H1 (cell line): ENCODE measurements around the gene MBD5.

Source experiments
- CTCF ChIP-seq, 3 experiments: IDR thresholded peaks; 1 replicate in 2 of 3; 2 replicates in 1 of 3; pipeline versions ENCODE4 v1.5.1 to v1.6.1; 2011; ENCODE audit warnings: low read length in 3 of 3, mild to moderate bottlenecking in 3 of 3, inconsistent platforms in 2 of 3, low read depth in 1 of 3, moderate library complexity in 1 of 3; ENCODE audit not compliant: insufficient read depth in 1 of 3; ENCODE audit errors: control extremely low read depth in 1 of 3
- POLR2A ChIP-seq, 2 experiments: IDR thresholded peaks; 1 replicate in 1 of 2; 2 replicates in 1 of 2; pipeline ENCODE4 v1.6.1; 2011; ENCODE audit warnings: low read depth in 2 of 2, low read length in 2 of 2, mild to moderate bottlenecking in 2 of 2; ENCODE audit errors: control extremely low read depth in 1 of 2
- SAP30 ChIP-seq: fragments of 300-600 bp; sonication (generic); IDR thresholded peaks from 2 replicates; pipeline ENCODE4 v1.7.1; 2012; ENCODE audit warnings: low read length, moderate library complexity, mild to moderate bottlenecking, inconsistent platforms; ENCODE audit not compliant: insufficient read depth, insufficient replicate concordance
- TAF1 ChIP-seq: IDR thresholded peaks from 2 replicates; pipeline ENCODE4 v1.6.1; 2011; ENCODE audit warnings: mild to moderate bottlenecking, low read depth, low read length
- TEAD4 ChIP-seq: IDR thresholded peaks from 2 replicates; pipeline ENCODE4 v1.6.1; 2012; ENCODE audit warnings: low read depth, low read length, inconsistent platforms, mixed read lengths

- TF ChIP-seq SAP30 (no peak), CTCF (IDR thresholded peaks at IDR 0.05; ENCODE audit: control extremely low read depth in 1 of 3, insufficient read depth in 1 of 3, low read depth in 1 of 3, low read length in 3 of 3) (no peak), TEAD4 (no peak), POLR2A (IDR thresholded peaks at IDR 0.05; ENCODE audit: control extremely low read depth in 1 of 2, low read depth in 2 of 2, low read length in 2 of 2) (no peak), TAF1 (no peak)
Observed at GRCh38 chr2:148501545-148501944, 480.7 kb downstream of the MBD5 start.
